HG02610 (cell line): Measurements from ENCODE around the gene TSNAX.
"Not testable (repeated sequence)": the region's sequence is repeated elsewhere in the genome, so short reads cannot be mapped to it uniquely, and the experiment has no call there.

Experiments
- ATAC-seq: cut with Tn5 transposase; IDR thresholded peaks from one replicate; pipeline ENCODE4 v1.9.1; 2021; ENCODE audit warnings: mild to moderate bottlenecking, moderate library complexity; ENCODE audit not compliant: unreplicated experiment

TSNAX gene

GRCh38 chr1:231558708-231559185, 30.3 kb downstream of the TSNAX start:
- ATAC-seq: no peak

- no peak for ATAC-seq
These were observed 33.3 kb downstream of the TSNAX start for GRCh38 chr1:231561647-231562383.

GRCh38 chr1:231563247-231563646, 34.8 kb downstream of the TSNAX start:
- ATAC-seq: no peak

GRCh38 chr1:231564373-231564772, 35.9 kb downstream of the TSNAX start:
- ATAC-seq: no peak

- ATAC-seq: no peak
These were observed 38.0 kb downstream of the TSNAX start for GRCh38 chr1:231566496-231566895.

- ATAC-seq: not testable (repeated sequence)
These were observed 41.8 kb downstream of the TSNAX start for GRCh38 chr1:231570262-231570661.

- ATAC-seq: no peak
These were observed 43.4 kb downstream of the TSNAX start for GRCh38 chr1:231571904-231572303.

GRCh38 chr1:231575472-231575871, 47.0 kb downstream of the TSNAX start:
- ATAC-seq: no peak

GRCh38 chr1:231576804-231577718, 48.6 kb downstream of the TSNAX start:
- ATAC-seq: no peak

GRCh38 chr1:231580874-231581273, 52.4 kb downstream of the TSNAX start:
- no peak for ATAC-seq

- no peak for ATAC-seq
These were observed 53.4 kb downstream of the TSNAX start for GRCh38 chr1:231581859-231582258.

GRCh38 chr1:231583376-231583775, 54.9 kb downstream of the TSNAX start:
- ATAC-seq: no peak

- no peak for ATAC-seq
These were observed 55.6 kb downstream of the TSNAX start for GRCh38 chr1:231584117-231584516.

GRCh38 chr1:231584921-231585320, 56.5 kb downstream of the TSNAX start:
- no peak for ATAC-seq

GRCh38 chr1:231590453-231591198, 62.2 kb downstream of the TSNAX start:
- peak; percentile 59 for ATAC-seq

GRCh38 chr1:231591466-231591865, 63.0 kb downstream of the TSNAX start:
- ATAC-seq: no peak

GRCh38 chr1:231592809-231593208, 64.3 kb downstream of the TSNAX start:
- no peak for ATAC-seq

- not testable (repeated sequence) for ATAC-seq
These were observed 64.8 kb downstream of the TSNAX start for GRCh38 chr1:231593264-231593663.

GRCh38 chr1:231594123-231594522, 65.7 kb downstream of the TSNAX start:
- no peak for ATAC-seq

GRCh38 chr1:231594749-231595148, 66.3 kb downstream of the TSNAX start:
- ATAC-seq: no peak

- no peak for ATAC-seq
These were observed 67.9 kb downstream of the TSNAX start for GRCh38 chr1:231596337-231596791.
